Activated B cell treated with CpG ODN at 0.5 μM for 24 hours (primary cell): Measurements from ENCODE around the gene CHN1. TPM values are rescaled to one million over a fixed set of nuclear protein-coding genes. Genes with fewer than 3 reads are reported as not detected.

Source experiments
- ATAC-seq: fragments of 200-7000 bp; cut with Tn5 transposase; one replicate; pipeline ENCODE4 v1.10.0; 2021; ENCODE audit warnings: low read depth, mild to moderate bottlenecking, moderate library complexity
- CTCF ChIA-PET: fragments of 350-600 bp; sonication (Branson Sonifier 250); formaldehyde crosslinking; loops from one replicate; lab custom pipeline; 2021; ENCODE audit warnings: antibody characterized with exemption; lab: Charles Lee
- POLR2A ChIA-PET: fragments of 350-600 bp; sonication (Branson Sonifier 250); formaldehyde crosslinking; loops from one replicate; lab custom pipeline; 2021; ENCODE audit warnings: antibody characterized with exemption; lab: Charles Lee
- DNase-seq: peaks from one replicate; pipeline ENCODE4 v3.0.0; 2022
- H3K27ac Mint-ChIP-seq: one replicate; pipeline ENCODE4 v1.8.0; 2020; ENCODE audit warnings: mixed read lengths
- H3K27me3 Mint-ChIP-seq: one replicate; pipeline ENCODE4 v1.8.0; 2021; ENCODE audit warnings: mixed read lengths
- H3K36me3 Mint-ChIP-seq: one replicate; pipeline ENCODE4 v1.8.0; 2021; ENCODE audit warnings: low read depth, mixed read lengths
- H3K4me1 Mint-ChIP-seq: one replicate; pipeline ENCODE4 v1.8.0; 2021; ENCODE audit warnings: mixed read lengths
- H3K4me3 Mint-ChIP-seq: one replicate; pipeline ENCODE4 v1.8.0; 2020; ENCODE audit warnings: mild to moderate bottlenecking, mixed read lengths
- H3K9me3 Mint-ChIP-seq: one replicate; pipeline ENCODE4 v1.8.0; 2020; ENCODE audit warnings: mixed read lengths
- intact Hi-C: fragments of 100-400 bp; cut with micrococcal nuclease; formaldehyde crosslinking; loops from one replicate; pipeline ENCODE4 v1.15.1; 2024
- total RNA-seq: library from RNA; stranded (reverse); gene quantifications from 2 replicates; pipeline ENCODE4 v1.2.3, GENCODE V29; 2022
- TF ChIP-seq, protein P1 (sequence below): fragments of 200-600 bp; IDR thresholded peaks from one replicate; pipeline ENCODE4 v1.8.0; 2022; ENCODE audit warnings: antibody characterized with exemption, mild to moderate bottlenecking

The CHN1 gene
- total RNA-seq, 1 donor from 2014 or later = 0.80 TPM

DNA sequence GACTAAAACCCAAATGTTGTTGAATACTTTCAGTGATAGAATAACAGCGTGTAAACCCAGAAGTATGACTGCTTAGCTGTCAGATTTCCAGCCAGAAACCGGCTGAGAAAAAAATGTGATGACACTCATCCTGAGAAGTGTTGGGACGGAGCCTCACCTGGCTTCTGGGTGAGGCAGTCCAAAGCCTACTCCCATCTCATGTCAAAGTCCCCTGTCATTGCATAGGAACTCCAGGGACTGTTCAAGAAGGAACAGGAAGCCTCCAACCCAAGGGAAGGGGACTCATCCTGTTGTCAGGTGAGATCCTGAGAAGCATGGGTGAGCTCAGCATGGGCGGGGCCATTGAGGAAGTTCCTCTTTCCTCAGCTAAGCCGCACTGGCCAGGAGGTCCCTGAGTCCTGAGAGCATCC is 229.6 kb downstream of the CHN1 start:
- ATAC-seq = peak; percentile 31
- ChIA-PET POLR2A (no interaction called here), CTCF (no interaction called here)
- Mint-ChIP-seq H3K4me1 (peaks cover 7% of the 10 kb centered on the region), H3K27me3 (peaks cover 4% of the 10 kb centered on the region), H3K9me3 (no peaks in the 10 kb centered on the region), H3K27ac (no peak overlapping the region), H3K4me3 (no peak overlapping the region), H3K36me3 (no peaks in the 10 kb centered on the region)
- no peak for DNase-seq
- TF ChIP-seq, protein P1, sequence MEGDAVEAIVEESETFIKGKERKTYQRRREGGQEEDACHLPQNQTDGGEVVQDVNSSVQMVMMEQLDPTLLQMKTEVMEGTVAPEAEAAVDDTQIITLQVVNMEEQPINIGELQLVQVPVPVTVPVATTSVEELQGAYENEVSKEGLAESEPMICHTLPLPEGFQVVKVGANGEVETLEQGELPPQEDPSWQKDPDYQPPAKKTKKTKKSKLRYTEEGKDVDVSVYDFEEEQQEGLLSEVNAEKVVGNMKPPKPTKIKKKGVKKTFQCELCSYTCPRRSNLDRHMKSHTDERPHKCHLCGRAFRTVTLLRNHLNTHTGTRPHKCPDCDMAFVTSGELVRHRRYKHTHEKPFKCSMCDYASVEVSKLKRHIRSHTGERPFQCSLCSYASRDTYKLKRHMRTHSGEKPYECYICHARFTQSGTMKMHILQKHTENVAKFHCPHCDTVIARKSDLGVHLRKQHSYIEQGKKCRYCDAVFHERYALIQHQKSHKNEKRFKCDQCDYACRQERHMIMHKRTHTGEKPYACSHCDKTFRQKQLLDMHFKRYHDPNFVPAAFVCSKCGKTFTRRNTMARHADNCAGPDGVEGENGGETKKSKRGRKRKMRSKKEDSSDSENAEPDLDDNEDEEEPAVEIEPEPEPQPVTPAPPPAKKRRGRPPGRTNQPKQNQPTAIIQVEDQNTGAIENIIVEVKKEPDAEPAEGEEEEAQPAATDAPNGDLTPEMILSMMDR = no peak
- intact Hi-C loops = no loop called here

GRCh38 chr2:174774886-174775285 is 230.3 kb downstream of the CHN1 start:
- POLR2A ChIA-PET = no interaction called here
- Mint-ChIP-seq H3K4me3 (no peak overlapping the region), H3K27ac (no peak overlapping the region), H3K4me1 (peaks cover 7% of the 10 kb centered on the region), H3K9me3 (no peaks in the 10 kb centered on the region), H3K36me3 (no peaks in the 10 kb centered on the region), H3K27me3 (peaks cover 4% of the 10 kb centered on the region)
- ATAC-seq (no peak), DNase-seq (no peak)
- intact Hi-C loops = no loop called here
- TF ChIP-seq, protein P1 = no peak
- CTCF ChIA-PET = no interaction called here

DNA sequence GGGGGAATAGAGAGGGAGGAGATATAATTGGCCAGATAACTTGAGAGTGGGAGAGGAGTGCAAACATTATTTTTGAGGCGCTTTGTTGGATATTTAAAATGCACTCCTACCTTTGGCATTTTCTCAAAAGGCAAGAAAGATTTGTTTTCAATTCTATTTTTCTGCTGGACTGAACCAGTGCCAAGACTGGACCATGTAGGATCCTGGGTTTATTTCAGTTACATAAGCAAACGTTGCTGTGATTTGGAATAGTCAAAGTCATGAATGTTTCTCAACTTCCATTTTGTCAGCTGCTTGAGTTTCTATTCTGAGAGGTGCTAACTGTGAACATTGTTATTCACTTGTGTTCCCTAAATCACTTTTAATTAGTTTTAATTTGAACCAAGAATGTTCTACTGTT is 232.0 kb downstream of the CHN1 start:
- H3K36me3 Mint-ChIP-seq = no peaks in the 10 kb centered on the region
- ChIA-PET CTCF (interaction anchor here (1.0 kb wide), 1 partner anchor 24 kb away, joined by 3 read pairs; no protein-coding TSS in a partner anchor), POLR2A (no interaction called here)
- no peaks in the 10 kb centered on the region for H3K9me3 Mint-ChIP-seq
- peaks cover 10% of the 10 kb centered on the region for H3K27me3 Mint-ChIP-seq
- ATAC-seq = no peak
- peaks cover 7% of the 10 kb centered on the region for H3K4me1 Mint-ChIP-seq
- no peak for DNase-seq
- no peak overlapping the region for H3K4me3 Mint-ChIP-seq
- H3K27ac Mint-ChIP-seq = no peak overlapping the region
- TF ChIP-seq, protein P1 = no peak
- intact Hi-C loops = loop anchor here (2.0 kb wide), 1 partner anchor 22 kb away; no protein-coding TSS in a partner anchor

DNA sequence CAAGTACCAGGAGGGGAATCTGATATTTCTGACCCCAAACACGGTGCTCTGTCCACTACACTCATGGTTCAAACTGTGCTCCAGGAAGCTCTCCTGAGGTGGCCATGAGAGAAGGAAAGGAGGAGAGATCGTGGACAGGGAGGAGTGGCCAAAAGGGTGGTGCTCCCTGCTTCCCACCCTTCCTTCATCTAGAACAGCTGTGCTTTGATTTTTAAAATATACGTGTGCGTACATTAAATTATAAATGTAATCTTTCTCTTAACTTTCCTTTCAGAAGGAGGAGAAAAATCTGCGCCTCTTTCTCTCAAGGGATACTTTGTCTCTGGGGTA is 232.7 kb downstream of the CHN1 start:
- DNase-seq (no peak), ATAC-seq (no peak)
- no peaks in the 10 kb centered on the region for H3K36me3 Mint-ChIP-seq
- H3K4me3 Mint-ChIP-seq = no peak overlapping the region
- intact Hi-C loops = loop anchor here (2.0 kb wide), 1 partner anchor 22 kb away; no protein-coding TSS in a partner anchor
- ChIA-PET CTCF (interaction anchor here (1.3 to 1.5 kb wide), 3 partner anchors 20 to 26 kb away, joined by 3 to 7 read pairs (median 4); no protein-coding TSS in a partner anchor), POLR2A (no interaction called here)
- peaks cover 10% of the 10 kb centered on the region for H3K27me3 Mint-ChIP-seq
- peaks cover 7% of the 10 kb centered on the region for H3K4me1 Mint-ChIP-seq
- no peak overlapping the region for H3K27ac Mint-ChIP-seq
- no peaks in the 10 kb centered on the region for H3K9me3 Mint-ChIP-seq
- TF ChIP-seq, protein P1 = no peak

- DNase-seq (no peak), ATAC-seq (no peak)
- peaks cover 7% of the 10 kb centered on the region for H3K4me1 Mint-ChIP-seq
- TF ChIP-seq, protein P1 = no peak
- no peak overlapping the region for H3K27ac Mint-ChIP-seq
- no peak overlapping the region for H3K4me3 Mint-ChIP-seq
- H3K36me3 Mint-ChIP-seq = no peaks in the 10 kb centered on the region
- ChIA-PET CTCF (interaction anchor here (1.3 to 1.5 kb wide), 3 partner anchors 21 to 26 kb away, joined by 3 to 7 read pairs (median 4); no protein-coding TSS in a partner anchor), POLR2A (no interaction called here)
- intact Hi-C loops = loop anchor here (2.0 kb wide), 1 partner anchor 21 kb away; no protein-coding TSS in a partner anchor
- H3K27me3 Mint-ChIP-seq = peaks cover 15% of the 10 kb centered on the region
- H3K9me3 Mint-ChIP-seq = no peaks in the 10 kb centered on the region
These were observed 233.3 kb downstream of the CHN1 start for GRCh38 chr2:174771631-174772471.
